HG03558 (cell line): ENCODE measurements around the gene CHAT.

Experiments used
- ATAC-seq: cut with Tn5 transposase; IDR thresholded peaks from one replicate; pipeline ENCODE4 v1.9.1; 2021; ENCODE audit warnings: moderate number of reproducible peaks; ENCODE audit not compliant: unreplicated experiment; ENCODE audit errors: extremely low read depth

CHAT gene

GRCh38 chr10:49611166-49611815, 2.5 kb upstream of the CHAT start:
- ATAC-seq, result no peak

GRCh38 chr10:49611816-49612512, 1.9 kb upstream of the CHAT start:
- no peak for ATAC-seq

GRCh38 chr10:49612513-49613164, 1.2 kb upstream of the CHAT start:
- no peak for ATAC-seq

- ATAC-seq, result no peak
Measured at GRCh38 chr10:49613165-49613881, 514 bp upstream of the CHAT start.

GRCh38 chr10:49614242-49615198, 683 bp downstream of the CHAT start:
- no peak for ATAC-seq

- ATAC-seq, result no peak
Measured at GRCh38 chr10:49615213-49615612, 1.4 kb downstream of the CHAT start.

- no peak for ATAC-seq
Measured at GRCh38 chr10:49615721-49616120, 1.9 kb downstream of the CHAT start.

GRCh38 chr10:49616421-49617101, 2.7 kb downstream of the CHAT start:
- ATAC-seq, result no peak

- ATAC-seq, result no peak
Measured at GRCh38 chr10:49617121-49618020, 3.5 kb downstream of the CHAT start.

GRCh38 chr10:49618821-49619220, 5.0 kb downstream of the CHAT start:
- ATAC-seq, result no peak

GRCh38 chr10:49619613-49620012, 5.8 kb downstream of the CHAT start:
- no peak for ATAC-seq

- no peak for ATAC-seq
Measured at GRCh38 chr10:49620286-49620810, 6.5 kb downstream of the CHAT start.

- ATAC-seq, result no peak
Measured at GRCh38 chr10:49620841-49621378, 7.1 kb downstream of the CHAT start.

GRCh38 chr10:49621561-49621960, 7.7 kb downstream of the CHAT start:
- no peak for ATAC-seq

GRCh38 chr10:49622426-49623425, 8.9 kb downstream of the CHAT start:
- no peak for ATAC-seq

- ATAC-seq, result no peak
Measured at GRCh38 chr10:49624629-49625028, 10.8 kb downstream of the CHAT start.

GRCh38 chr10:49625411-49625810, 11.6 kb downstream of the CHAT start:
- ATAC-seq, result no peak
